Type B pancreatic cell (in vitro differentiated cells): Measurements from ENCODE around the gene KY. TPM values are rescaled to one million over a fixed set of nuclear protein-coding genes. Genes with fewer than 3 reads are reported as not detected.

Source experiments
- DNase-seq: peaks from one replicate; pipeline ENCODE4 v3.0.0; 2021; ENCODE audit warnings: mixed read lengths; ENCODE audit not compliant: unreplicated experiment; ENCODE audit errors: extremely low spot score
- H3K27ac Mint-ChIP-seq: 2 replicates; pipeline ENCODE4 v1.8.0; 2021; ENCODE audit warnings: mild to moderate bottlenecking, mixed read lengths
- H3K27me3 Mint-ChIP-seq: 2 replicates; pipeline ENCODE4 v1.8.0; 2021; ENCODE audit warnings: mixed read lengths
- H3K36me3 Mint-ChIP-seq: 2 replicates; pipeline ENCODE4 v1.8.0; 2021; ENCODE audit warnings: mixed read lengths
- H3K4me1 Mint-ChIP-seq: one replicate; pipeline ENCODE4 v1.8.0; 2021; ENCODE audit warnings: mixed read lengths; ENCODE audit not compliant: unreplicated experiment
- H3K4me3 Mint-ChIP-seq: 2 replicates; pipeline ENCODE4 v1.8.0; 2021; ENCODE audit warnings: mild to moderate bottlenecking, mixed read lengths
- H3K9me3 Mint-ChIP-seq: 2 replicates; pipeline ENCODE4 v1.8.0; 2021; ENCODE audit warnings: mixed read lengths
- total RNA-seq: library from RNA; stranded (reverse); gene quantifications from 2 replicates; pipeline ENCODE4 v1.2.1, GENCODE V29; 2021; ENCODE audit warnings: low replicate concordance
- TF ChIP-seq, protein P1 (sequence below): fragments of 200-600 bp; sonication (generic); conservative IDR thresholded peaks from 2 replicates; pipeline ENCODE4 v1.5.0; 2021; ENCODE audit warnings: antibody characterized with exemption, mild to moderate bottlenecking

KY gene
- total RNA-seq, 1 donor from 2014 or later = 0.58 TPM

DNA sequence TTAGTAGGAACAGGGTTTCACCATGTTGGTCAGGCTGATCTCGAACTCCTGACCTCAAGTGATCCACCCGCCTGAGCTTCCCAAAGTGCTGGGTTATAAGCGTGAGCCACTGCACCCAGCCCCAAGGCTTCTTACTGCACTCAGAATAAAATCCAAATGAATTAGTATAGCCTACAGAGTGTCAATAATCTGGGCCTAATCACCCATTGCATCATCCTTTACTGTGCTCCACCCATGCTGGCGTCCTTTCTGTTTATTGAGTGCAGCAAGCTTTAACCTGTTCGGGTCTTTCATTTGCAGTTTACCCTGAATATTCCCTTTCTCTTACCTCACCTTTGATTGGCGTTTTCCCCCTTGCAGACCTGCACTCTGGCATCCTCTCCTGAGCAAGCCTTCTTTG, 87.2 kb downstream of the KY start:
- TF ChIP-seq, protein P1, sequence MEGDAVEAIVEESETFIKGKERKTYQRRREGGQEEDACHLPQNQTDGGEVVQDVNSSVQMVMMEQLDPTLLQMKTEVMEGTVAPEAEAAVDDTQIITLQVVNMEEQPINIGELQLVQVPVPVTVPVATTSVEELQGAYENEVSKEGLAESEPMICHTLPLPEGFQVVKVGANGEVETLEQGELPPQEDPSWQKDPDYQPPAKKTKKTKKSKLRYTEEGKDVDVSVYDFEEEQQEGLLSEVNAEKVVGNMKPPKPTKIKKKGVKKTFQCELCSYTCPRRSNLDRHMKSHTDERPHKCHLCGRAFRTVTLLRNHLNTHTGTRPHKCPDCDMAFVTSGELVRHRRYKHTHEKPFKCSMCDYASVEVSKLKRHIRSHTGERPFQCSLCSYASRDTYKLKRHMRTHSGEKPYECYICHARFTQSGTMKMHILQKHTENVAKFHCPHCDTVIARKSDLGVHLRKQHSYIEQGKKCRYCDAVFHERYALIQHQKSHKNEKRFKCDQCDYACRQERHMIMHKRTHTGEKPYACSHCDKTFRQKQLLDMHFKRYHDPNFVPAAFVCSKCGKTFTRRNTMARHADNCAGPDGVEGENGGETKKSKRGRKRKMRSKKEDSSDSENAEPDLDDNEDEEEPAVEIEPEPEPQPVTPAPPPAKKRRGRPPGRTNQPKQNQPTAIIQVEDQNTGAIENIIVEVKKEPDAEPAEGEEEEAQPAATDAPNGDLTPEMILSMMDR = no peak
- Mint-ChIP-seq H3K4me3 (no peak overlapping the region), H3K4me1 (no peaks in the 10 kb centered on the region), H3K27me3 (no peaks in the 10 kb centered on the region), H3K36me3 (peaks cover 19% of the 10 kb centered on the region), H3K9me3 (peaks cover 1% of the 10 kb centered on the region), H3K27ac (no peak overlapping the region)
- DNase-seq = no peak

DNA sequence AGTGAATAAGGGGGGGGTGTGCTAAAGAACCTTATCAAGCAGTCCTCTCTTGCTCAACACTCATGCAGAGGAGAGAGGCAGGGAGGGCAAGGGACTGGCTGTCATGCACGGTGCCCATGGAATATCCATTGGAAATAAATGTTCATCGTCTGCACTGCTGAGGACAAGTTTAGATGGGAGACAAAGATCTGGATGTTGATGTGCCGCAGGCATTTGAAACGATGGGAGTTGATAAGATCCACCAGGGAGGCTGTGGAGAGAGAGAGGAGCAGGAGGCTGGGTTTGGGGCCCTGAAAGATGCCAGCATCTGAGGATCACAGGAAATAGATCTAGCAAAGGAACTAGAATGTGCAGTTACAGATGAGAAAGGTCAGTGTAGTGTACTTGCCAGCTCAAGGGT, 88.8 kb downstream of the KY start:
- no peaks in the 10 kb centered on the region for H3K4me1 Mint-ChIP-seq
- no peak for DNase-seq
- no peaks in the 10 kb centered on the region for H3K9me3 Mint-ChIP-seq
- H3K27me3 Mint-ChIP-seq = no peaks in the 10 kb centered on the region
- H3K27ac Mint-ChIP-seq = no peak overlapping the region
- TF ChIP-seq, protein P1 = no peak
- peaks cover 23% of the 10 kb centered on the region for H3K36me3 Mint-ChIP-seq
- H3K4me3 Mint-ChIP-seq = no peak overlapping the region

DNA sequence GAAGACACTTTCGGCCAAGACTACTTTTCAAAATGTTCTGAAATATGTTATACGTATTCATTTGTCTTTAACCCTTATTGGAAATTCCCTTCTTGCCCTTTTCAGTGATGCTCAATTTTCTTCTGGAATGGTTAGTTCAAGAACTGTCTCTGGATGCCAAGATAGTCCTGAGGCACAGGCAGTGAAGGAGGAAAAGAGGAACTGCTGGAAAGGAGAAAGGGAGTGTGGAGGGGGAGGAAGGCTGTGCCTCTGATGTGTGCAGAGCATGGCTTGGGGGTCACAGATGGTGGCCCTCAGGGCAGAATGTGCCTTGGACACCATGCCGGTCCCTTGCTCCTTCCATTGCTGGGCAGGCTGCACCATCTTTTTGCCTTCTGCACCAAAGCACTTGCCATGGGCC, 91.2 kb downstream of the KY start:
- no peak overlapping the region for H3K27ac Mint-ChIP-seq
- H3K36me3 Mint-ChIP-seq = peaks cover 23% of the 10 kb centered on the region
- H3K4me3 Mint-ChIP-seq = no peak overlapping the region
- no peaks in the 10 kb centered on the region for H3K4me1 Mint-ChIP-seq
- no peaks in the 10 kb centered on the region for H3K27me3 Mint-ChIP-seq
- no peak for DNase-seq
- no peaks in the 10 kb centered on the region for H3K9me3 Mint-ChIP-seq
- TF ChIP-seq, protein P1 = no peak

Other genes with a start within 250 kb of the KY start
- 47.8 and 57.0 TPM in 2 replicates for gene ANAPC13, start 165.0 kb downstream of the KY start, total RNA-seq
- 14.5 and 22.8 TPM in 2 replicates for gene CEP63, start 165.0 kb downstream of the KY start, total RNA-seq
- gene EPHB1, start 144.2 kb upstream of the KY start, total RNA-seq = 1.8 and 9.1 TPM in 2 replicates